ENCODE results near the gene SESTD1. TPM values are rescaled to one million over a fixed set of nuclear protein-coding genes. Genes with fewer than 3 reads are reported as not detected.

The SESTD1 gene
- total and polyA plus RNA-seq, 2 of the 8 experiments (the other 6 are each of a cell fraction or from before 2014, with no cell fraction given) = 5.2 to 49.6 TPM

DNA sequence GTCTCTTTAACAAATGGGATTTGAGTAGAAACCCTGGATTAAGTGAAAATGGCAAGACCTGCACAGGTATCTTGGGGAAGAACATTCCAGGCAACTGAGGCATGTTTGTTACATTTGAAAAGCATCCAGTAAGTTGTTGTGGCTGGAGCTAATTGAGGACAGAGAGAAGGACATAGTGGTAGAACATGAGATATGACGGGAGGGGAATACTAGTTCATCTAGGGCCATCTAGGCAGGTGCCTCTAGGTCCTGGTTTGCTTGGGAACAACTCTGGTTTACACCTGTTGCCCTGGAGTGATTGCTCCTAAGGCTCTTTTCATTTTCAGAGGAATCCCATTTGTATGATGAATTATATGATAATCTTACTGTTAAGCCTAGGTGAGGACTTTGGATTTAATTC is 194.9 kb downstream of the SESTD1 start (continued):
- TF ChIP-seq, protein P1, sequence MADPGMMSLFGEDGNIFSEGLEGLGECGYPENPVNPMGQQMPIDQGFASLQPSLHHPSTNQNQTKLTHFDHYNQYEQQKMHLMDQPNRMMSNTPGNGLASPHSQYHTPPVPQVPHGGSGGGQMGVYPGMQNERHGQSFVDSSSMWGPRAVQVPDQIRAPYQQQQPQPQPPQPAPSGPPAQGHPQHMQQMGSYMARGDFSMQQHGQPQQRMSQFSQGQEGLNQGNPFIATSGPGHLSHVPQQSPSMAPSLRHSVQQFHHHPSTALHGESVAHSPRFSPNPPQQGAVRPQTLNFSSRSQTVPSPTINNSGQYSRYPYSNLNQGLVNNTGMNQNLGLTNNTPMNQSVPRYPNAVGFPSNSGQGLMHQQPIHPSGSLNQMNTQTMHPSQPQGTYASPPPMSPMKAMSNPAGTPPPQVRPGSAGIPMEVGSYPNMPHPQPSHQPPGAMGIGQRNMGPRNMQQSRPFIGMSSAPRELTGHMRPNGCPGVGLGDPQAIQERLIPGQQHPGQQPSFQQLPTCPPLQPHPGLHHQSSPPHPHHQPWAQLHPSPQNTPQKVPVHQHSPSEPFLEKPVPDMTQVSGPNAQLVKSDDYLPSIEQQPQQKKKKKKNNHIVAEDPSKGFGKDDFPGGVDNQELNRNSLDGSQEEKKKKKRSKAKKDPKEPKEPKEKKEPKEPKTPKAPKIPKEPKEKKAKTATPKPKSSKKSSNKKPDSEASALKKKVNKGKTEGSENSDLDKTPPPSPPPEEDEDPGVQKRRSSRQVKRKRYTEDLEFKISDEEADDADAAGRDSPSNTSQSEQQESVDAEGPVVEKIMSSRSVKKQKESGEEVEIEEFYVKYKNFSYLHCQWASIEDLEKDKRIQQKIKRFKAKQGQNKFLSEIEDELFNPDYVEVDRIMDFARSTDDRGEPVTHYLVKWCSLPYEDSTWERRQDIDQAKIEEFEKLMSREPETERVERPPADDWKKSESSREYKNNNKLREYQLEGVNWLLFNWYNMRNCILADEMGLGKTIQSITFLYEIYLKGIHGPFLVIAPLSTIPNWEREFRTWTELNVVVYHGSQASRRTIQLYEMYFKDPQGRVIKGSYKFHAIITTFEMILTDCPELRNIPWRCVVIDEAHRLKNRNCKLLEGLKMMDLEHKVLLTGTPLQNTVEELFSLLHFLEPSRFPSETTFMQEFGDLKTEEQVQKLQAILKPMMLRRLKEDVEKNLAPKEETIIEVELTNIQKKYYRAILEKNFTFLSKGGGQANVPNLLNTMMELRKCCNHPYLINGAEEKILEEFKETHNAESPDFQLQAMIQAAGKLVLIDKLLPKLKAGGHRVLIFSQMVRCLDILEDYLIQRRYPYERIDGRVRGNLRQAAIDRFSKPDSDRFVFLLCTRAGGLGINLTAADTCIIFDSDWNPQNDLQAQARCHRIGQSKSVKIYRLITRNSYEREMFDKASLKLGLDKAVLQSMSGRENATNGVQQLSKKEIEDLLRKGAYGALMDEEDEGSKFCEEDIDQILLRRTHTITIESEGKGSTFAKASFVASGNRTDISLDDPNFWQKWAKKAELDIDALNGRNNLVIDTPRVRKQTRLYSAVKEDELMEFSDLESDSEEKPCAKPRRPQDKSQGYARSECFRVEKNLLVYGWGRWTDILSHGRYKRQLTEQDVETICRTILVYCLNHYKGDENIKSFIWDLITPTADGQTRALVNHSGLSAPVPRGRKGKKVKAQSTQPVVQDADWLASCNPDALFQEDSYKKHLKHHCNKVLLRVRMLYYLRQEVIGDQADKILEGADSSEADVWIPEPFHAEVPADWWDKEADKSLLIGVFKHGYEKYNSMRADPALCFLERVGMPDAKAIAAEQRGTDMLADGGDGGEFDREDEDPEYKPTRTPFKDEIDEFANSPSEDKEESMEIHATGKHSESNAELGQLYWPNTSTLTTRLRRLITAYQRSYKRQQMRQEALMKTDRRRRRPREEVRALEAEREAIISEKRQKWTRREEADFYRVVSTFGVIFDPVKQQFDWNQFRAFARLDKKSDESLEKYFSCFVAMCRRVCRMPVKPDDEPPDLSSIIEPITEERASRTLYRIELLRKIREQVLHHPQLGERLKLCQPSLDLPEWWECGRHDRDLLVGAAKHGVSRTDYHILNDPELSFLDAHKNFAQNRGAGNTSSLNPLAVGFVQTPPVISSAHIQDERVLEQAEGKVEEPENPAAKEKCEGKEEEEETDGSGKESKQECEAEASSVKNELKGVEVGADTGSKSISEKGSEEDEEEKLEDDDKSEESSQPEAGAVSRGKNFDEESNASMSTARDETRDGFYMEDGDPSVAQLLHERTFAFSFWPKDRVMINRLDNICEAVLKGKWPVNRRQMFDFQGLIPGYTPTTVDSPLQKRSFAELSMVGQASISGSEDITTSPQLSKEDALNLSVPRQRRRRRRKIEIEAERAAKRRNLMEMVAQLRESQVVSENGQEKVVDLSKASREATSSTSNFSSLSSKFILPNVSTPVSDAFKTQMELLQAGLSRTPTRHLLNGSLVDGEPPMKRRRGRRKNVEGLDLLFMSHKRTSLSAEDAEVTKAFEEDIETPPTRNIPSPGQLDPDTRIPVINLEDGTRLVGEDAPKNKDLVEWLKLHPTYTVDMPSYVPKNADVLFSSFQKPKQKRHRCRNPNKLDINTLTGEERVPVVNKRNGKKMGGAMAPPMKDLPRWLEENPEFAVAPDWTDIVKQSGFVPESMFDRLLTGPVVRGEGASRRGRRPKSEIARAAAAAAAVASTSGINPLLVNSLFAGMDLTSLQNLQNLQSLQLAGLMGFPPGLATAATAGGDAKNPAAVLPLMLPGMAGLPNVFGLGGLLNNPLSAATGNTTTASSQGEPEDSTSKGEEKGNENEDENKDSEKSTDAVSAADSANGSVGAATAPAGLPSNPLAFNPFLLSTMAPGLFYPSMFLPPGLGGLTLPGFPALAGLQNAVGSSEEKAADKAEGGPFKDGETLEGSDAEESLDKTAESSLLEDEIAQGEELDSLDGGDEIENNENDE (IDR thresholded peaks at IDR 0.05; ENCODE audit: insufficient replicate concordance, low read length) = no peak
- TF ChIP-seq E2F6 (IDR thresholded peaks at IDR 0.05) (no peak), SIN3A (conservative IDR thresholded peaks at IDR 0.05 in 1 of 2, IDR thresholded peaks at IDR 0.05 in 1 of 2; ENCODE audit: low read depth in 1 of 2, low read length in 2 of 2) (no peak), SAP30 (IDR thresholded peaks at IDR 0.05; ENCODE audit: insufficient read depth, insufficient replicate concordance, low read length) (no peak), SP2 (IDR thresholded peaks at IDR 0.05; ENCODE audit: low read length) (no peak), CTCF (IDR thresholded peaks at IDR 0.05; ENCODE audit: control extremely low read depth in 1 of 3, insufficient read depth in 1 of 3, low read depth in 1 of 3, low read length in 3 of 3) (no peak), BRCA1 (IDR thresholded peaks at IDR 0.05; ENCODE audit: low read depth, low read length) (no peak), ASH2L (IDR thresholded peaks at IDR 0.05; ENCODE audit: low read length) (no peak)
